Stimulated activated CD8-positive, alpha-beta memory T cell treated with anti-CD3 and anti-CD28 coated beads, Interleukin-4, amount 100 ng/mL, for 24 hours (primary cell): Measurements from ENCODE around the gene TXN2.
A peak's percentile ranks its signal among the peaks of the same experiment; 100 is the strongest.

Experiments
- DNase-seq: peaks from one replicate; pipeline ENCODE4 v3.0.0-alpha.2; 2020; ENCODE audit warnings: low read depth

TXN2 gene

GRCh38 chr22:36486619-36487384 is 5.4 kb upstream of the TXN2 start:
- DNase-seq, result peak; percentile 51

DNA sequence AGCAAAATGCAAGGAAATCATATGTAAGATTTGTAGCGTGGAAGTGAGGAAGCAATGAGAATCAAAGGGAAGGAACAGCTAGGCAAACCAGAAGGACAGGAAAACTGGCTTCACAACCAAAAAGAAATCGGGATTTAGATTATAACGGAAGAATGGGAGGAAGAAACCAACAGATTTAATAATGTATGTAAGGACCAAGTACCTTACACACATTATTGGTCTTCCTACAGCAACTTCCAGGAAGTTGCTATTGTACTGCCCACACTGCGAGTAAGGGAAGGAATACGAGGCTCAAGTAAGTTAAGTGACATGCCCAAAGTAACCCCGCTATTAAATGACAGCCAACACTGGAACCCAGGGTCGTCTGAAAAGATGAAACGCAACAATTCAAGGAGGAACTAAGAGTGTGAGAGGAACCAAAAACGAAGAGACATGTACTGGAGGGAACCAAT is 473 bp downstream of the TXN2 start:
- no peak for DNase-seq

DNA sequence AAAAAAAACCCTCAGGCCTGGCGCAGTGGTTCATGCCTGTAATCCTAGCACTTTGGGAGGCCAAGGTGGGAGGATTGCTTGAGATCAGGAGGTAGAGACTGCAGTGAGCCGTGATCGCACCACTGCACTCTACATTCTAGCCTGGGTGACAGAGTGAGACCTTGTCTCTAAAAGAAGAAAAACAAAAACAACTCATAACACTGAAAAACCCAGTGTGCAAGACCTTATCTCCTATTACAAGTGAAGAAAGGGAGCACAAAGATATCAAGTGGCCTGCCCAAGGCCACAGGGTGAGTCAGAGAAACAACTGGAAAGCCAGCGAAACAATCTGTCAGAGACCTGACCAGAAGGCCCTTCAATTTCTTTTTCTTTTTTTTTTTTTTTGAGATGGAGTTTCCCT is 2.5 kb downstream of the TXN2 start:
- DNase-seq, result no peak

GRCh38 chr22:36475341-36475740 is 6.1 kb downstream of the TXN2 start:
- DNase-seq, result no peak

GRCh38 chr22:36472689-36473088 is 8.8 kb downstream of the TXN2 start:
- DNase-seq, result no peak

- no peak for DNase-seq
These were observed 10.1 kb downstream of the TXN2 start for GRCh38 chr22:36471341-36471821.

DNA sequence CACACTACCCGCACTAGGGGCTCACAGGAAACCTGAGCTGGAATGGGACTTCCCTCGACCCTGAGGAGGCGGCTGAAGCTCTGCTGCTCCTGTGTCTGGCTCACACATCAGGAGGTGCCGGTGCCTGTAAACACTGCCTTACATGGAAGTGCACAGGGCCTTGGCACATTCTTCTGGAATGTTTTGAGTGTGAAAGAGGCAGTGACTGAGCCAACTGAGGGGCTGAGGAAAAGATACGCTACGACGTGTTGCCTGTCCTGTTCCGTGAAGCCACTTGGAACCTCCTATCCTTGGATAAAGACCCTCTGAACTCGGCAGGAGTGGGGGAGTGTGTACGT is 10.5 kb downstream of the TXN2 start:
- no peak for DNase-seq

GRCh38 chr22:36470162-36470993 is 11.1 kb downstream of the TXN2 start:
- peak; percentile 68 for DNase-seq

DNA sequence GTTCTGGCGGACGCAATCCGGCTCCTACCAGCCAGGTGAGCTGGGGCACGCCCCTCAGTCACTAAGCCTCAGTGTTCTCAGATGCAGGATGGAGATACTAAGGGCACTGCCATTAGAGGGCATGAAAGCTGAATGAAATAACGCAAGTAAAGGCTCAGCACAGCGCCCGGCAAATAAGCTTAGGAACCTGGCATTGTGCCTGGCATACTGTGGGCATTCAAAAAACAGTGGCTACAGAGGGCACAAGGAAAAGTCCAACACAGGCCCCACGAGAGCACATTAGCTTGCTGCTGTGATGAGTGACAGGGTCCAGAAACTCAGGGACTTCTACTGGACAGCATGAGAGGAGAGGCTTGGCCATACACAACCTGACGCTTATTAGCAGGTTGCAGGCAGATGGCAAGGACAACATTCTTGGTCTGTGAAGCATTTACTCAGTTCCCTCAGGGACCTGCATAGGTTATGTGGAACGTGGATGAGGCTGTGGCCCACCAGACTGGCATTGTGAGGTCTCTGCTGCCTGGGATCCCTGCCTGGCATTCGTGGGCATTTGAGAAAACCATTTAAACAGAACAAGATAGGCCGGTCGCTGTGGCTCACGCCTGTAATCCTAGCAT is 12.2 kb downstream of the TXN2 start:
- DNase-seq, result no peak

DNA sequence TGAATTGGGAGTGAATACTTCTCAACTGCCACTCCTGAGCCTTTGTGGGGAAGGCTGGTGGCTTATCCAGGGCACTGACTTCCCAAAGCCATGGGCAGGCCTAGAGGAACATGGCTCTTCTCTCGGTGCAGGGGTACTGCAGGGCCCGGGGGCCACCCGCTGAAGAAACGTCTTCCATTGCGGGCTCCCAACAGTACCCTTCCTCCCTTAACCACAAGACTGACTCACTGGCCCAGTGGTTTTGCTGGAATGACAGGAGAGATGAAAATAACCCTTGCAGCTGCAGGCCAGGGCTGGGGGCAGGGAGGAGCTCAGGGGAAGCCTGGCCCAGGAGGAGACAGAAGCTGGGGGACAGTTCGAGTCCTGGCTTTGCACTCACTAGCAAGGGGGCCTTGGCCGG is 13.5 kb downstream of the TXN2 start:
- DNase-seq, result no peak

DNA sequence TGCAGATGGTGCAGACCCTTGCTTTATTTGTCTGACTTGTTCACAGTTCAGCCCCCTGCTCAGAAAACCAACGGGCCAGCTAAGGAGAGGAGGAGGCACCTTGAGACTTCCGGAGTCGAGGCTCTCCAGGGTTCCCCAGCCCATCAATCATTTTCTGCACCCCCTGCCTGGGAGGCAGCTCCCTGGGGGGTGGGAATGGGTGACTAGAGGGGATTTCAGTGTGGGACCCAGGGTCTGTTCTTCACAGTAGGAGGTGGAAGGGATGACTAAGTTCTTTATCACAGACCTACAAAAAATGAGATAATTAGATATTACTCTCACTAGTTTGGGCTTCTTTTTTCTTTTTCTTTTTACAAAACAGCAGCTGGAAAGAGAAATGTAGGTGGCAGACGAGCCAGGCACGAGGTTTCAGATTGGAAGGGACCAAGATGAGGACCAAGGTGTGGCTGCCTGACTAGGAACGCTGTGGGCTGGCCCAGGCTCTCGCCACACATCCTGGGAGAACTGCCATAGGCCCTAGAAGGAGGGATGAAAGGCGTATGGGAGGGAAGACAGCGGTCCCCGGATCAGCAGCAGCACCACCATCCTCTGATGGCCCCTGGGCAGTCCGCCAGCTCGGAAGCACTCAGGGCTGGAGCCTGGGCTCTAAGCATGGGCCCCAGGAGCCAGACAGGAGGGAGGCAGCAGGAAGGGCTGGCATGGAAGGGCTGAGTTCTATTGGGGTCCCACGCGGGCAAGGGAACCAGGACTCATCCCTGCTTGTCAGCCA is 14.2 kb downstream of the TXN2 start:
- no peak for DNase-seq

- DNase-seq, result no peak
These were observed 15.2 kb downstream of the TXN2 start for GRCh38 chr22:36466258-36466657.

GRCh38 chr22:36465232-36466021 is 16.0 kb downstream of the TXN2 start:
- DNase-seq, result no peak

- DNase-seq, result no peak
These were observed 16.7 kb downstream of the TXN2 start for GRCh38 chr22:36464715-36465231.

GRCh38 chr22:36463783-36464184 is 17.7 kb downstream of the TXN2 start:
- no peak for DNase-seq

- no peak for DNase-seq
These were observed 19.5 kb downstream of the TXN2 start for GRCh38 chr22:36461665-36462649.

DNA sequence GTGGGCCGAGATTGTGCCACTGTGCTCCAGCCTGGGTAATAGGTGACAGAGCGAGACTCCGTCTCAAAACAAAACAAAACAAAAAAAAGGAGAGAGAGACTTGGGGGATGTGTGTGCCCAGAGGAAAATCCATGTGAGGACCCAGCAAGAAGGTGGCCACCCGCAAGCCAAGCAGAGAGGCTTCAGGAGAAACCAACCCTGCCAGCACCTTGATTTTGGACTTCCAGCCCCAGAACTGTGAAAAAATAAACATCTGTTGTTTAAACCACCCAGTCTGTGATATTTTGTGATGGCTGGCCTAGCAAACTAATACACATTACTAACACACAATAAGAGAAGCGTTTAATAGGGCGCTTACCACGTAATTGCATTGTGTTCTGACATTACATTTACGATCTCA is 21.2 kb downstream of the TXN2 start:
- no peak for DNase-seq

GRCh38 chr22:36457688-36458450 is 23.6 kb downstream of the TXN2 start:
- no peak for DNase-seq

- no peak for DNase-seq
These were observed 25.0 kb downstream of the TXN2 start for GRCh38 chr22:36456464-36456845.
